Fibroblast of lung (primary cell): Measurements from ENCODE around the gene LRRC10B. TPM values are rescaled to one million over a fixed set of nuclear protein-coding genes. Genes with fewer than 3 reads are reported as not detected.
A peak's percentile ranks its signal among the peaks of the same experiment; 100 is the strongest.

Experiments used
- DNase-seq, 2 donors: peaks; one replicate each; pipeline versions ENCODE4 v3.0.0 to v3.0.0-alpha.2; 2010; ENCODE audit warnings: low read depth in 2 of 2
- H2AFZ ChIP-seq: 2 replicates; pipeline ENCODE4 v1.5.1; 2012; ENCODE audit warnings: low read length, control low read depth, inconsistent platforms
- H3K27ac ChIP-seq: 2 replicates; pipeline ENCODE4 v1.5.1; 2011; ENCODE audit warnings: low read length, control low read depth; ENCODE audit not compliant: insufficient read depth
- H3K27me3 ChIP-seq: 2 replicates; pipeline ENCODE4 v1.5.1; 2011; ENCODE audit warnings: mild to moderate bottlenecking, low read length; ENCODE audit not compliant: control insufficient read depth, insufficient read depth
- H3K36me3 ChIP-seq: 2 replicates; pipeline ENCODE4 v1.5.1; 2011; ENCODE audit warnings: low read length; ENCODE audit not compliant: control insufficient read depth, insufficient read depth
- H3K4me1 ChIP-seq: 2 replicates; pipeline ENCODE4 v1.5.1; 2011; ENCODE audit warnings: low read length; ENCODE audit not compliant: control insufficient read depth, insufficient read depth; ENCODE audit errors: extremely low read depth
- H3K4me2 ChIP-seq: 2 replicates; pipeline ENCODE4 v1.5.1; 2011; ENCODE audit warnings: low read length, control low read depth; ENCODE audit not compliant: insufficient read depth; ENCODE audit errors: extremely low read depth
- H3K4me3 ChIP-seq, 4 experiments: fragments of 200-600 bp in 1 of 4; sonication (generic) in 1 of 4; replicated peaks in 1 of 4; 2 replicates each; pipeline ENCODE4 v1.5.1; 2011 to 2016; ENCODE audit warnings: low read length in 4 of 4, low read depth in 3 of 4, mild to moderate bottlenecking in 3 of 4, control low read depth in 2 of 4, inconsistent platforms in 1 of 4, mixed read lengths in 1 of 4; ENCODE audit not compliant: insufficient read depth in 1 of 4; ENCODE audit errors: control extremely low read depth in 1 of 4
- H3K79me2 ChIP-seq: 2 replicates; pipeline ENCODE4 v1.5.1; 2012; ENCODE audit warnings: mild to moderate bottlenecking, low read length, inconsistent platforms; ENCODE audit not compliant: control insufficient read depth, insufficient read depth
- H3K9ac ChIP-seq: 2 replicates; pipeline ENCODE4 v1.5.1; 2011; ENCODE audit warnings: mild to moderate bottlenecking, low read length, control low read depth; ENCODE audit not compliant: insufficient read depth
- H3K9me3 ChIP-seq: 2 replicates; pipeline ENCODE4 v1.5.1; 2012; ENCODE audit warnings: low read depth, low read length; ENCODE audit not compliant: control insufficient read depth, insufficient read depth
- H4K20me1 ChIP-seq: 2 replicates; pipeline ENCODE4 v1.5.1; 2011; ENCODE audit warnings: low read length; ENCODE audit not compliant: control insufficient read depth, insufficient read depth; ENCODE audit errors: extremely low read depth
- EZH2 ChIP-seq: IDR thresholded peaks from 2 replicates; pipeline ENCODE4 v1.5.1; 2012; ENCODE audit warnings: low read length, control low read depth, mild to moderate bottlenecking; ENCODE audit errors: missing control alignments
- polyA plus RNA-seq, 2 donors: library from polyadenylated mRNA; depleted of rRNA in 1 of 2; stranded (reverse) in 1 of 2; unstranded in 1 of 2; fragments of >200 nt; gene quantifications; 2 replicates each; pipeline ENCODE4 v1.2.1, GENCODE V29; 2011 to 2012; ENCODE audit warnings: missing spikeins in 1 of 2
- total RNA-seq: library from RNA; depleted of rRNA; stranded (reverse); fragments of >200 nt; gene quantifications from 2 replicates; pipeline ENCODE4 v1.2.1, GENCODE V29; 2014
- TF ChIP-seq, protein P1 (sequence below), 2 donors: IDR thresholded peaks in 1 of 2; conservative IDR thresholded peaks in 1 of 2; 1 replicate in 1 of 2; 2 replicates in 1 of 2; pipeline ENCODE4 v1.5.1; 2011 to 2012; ENCODE audit warnings: low read length in 2 of 2, control low read depth in 1 of 2, inconsistent platforms in 1 of 2, low read depth in 1 of 2, mild to moderate bottlenecking in 1 of 2

The LRRC10B gene
- total and polyA plus RNA-seq, 2 donors (not counting 1 experiment from before 2014, with no cell fraction given) = 0.17 TPM; not detected in 1

DNA sequence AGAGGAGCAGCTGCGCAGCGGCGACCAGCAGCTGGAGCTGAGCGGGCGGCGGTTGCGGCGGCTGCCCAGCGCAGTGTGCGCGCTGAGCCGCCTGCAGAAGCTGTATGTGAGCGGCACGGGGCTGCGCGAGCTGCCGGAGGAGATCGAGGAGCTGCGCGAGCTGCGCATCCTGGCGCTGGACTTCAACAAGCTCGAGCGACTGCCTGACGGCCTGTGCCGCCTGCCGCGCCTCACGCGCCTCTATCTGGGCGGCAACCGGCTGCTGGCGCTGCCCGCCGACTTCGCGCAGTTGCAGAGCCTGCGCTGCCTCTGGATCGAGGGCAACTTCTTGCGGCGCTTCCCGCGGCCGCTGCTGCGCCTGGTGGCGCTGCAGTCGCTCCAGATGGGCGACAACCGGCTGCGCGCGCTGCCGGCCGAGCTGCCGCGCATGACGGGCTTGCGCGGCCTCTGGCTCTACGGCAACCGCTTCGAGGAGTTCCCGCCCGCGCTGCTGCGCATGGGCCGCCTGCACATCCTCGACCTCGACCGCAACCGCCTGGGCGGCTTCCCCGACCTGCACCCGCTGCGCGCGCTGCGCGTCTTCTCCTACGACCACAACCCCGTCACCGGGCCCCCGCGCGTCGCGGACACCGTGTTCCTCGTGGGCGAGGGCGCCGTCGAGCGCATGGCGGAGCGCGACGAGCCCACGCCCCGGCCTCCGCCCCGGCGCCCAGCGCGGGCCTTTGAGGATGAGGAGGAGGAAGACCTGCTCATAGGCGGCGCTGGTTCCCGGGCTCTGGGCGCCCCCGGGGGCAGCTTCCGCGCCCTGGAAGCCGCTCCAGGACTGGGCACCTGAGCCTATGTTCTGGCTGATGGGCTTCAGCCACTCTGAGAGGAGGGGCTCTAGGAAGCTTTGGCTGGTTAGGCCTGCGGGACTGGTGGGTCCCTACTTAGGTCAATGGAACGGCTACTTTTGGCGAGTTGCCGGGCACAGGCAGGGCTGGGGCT, 787 bp downstream of the LRRC10B start:
- H3K4me3 ChIP-seq = peak overlapping the region in 2 of 4 experiments; percentile 2 to 35
- H3K4me1 ChIP-seq = no peaks in the 10 kb centered on the region
- peak overlapping the region; percentile 16 for H3K9ac ChIP-seq
- H4K20me1 ChIP-seq = no peaks in the 10 kb centered on the region
- peak overlapping the region; percentile 68 for H3K4me2 ChIP-seq
- no peaks in the 10 kb centered on the region for H3K79me2 ChIP-seq
- peaks cover 24% of the 10 kb centered on the region for H3K27me3 ChIP-seq
- H3K9me3 ChIP-seq = no peaks in the 10 kb centered on the region
- no peaks in the 10 kb centered on the region for H3K36me3 ChIP-seq
- peak overlapping the region; percentile 75 for H2AFZ ChIP-seq
- peak; percentile 73 to 76 for DNase-seq
- TF ChIP-seq, protein P1, sequence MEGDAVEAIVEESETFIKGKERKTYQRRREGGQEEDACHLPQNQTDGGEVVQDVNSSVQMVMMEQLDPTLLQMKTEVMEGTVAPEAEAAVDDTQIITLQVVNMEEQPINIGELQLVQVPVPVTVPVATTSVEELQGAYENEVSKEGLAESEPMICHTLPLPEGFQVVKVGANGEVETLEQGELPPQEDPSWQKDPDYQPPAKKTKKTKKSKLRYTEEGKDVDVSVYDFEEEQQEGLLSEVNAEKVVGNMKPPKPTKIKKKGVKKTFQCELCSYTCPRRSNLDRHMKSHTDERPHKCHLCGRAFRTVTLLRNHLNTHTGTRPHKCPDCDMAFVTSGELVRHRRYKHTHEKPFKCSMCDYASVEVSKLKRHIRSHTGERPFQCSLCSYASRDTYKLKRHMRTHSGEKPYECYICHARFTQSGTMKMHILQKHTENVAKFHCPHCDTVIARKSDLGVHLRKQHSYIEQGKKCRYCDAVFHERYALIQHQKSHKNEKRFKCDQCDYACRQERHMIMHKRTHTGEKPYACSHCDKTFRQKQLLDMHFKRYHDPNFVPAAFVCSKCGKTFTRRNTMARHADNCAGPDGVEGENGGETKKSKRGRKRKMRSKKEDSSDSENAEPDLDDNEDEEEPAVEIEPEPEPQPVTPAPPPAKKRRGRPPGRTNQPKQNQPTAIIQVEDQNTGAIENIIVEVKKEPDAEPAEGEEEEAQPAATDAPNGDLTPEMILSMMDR (conservative IDR thresholded peaks at IDR 0.05 in 1 of 2, IDR thresholded peaks at IDR 0.05 in 1 of 2; ENCODE audit: low read depth in 1 of 2, low read length in 2 of 2) = peak in 1 of 2 donors; percentile 12
- TF ChIP-seq EZH2 = peak; percentile 47
- H3K27ac ChIP-seq = no peak overlapping the region

DNA sequence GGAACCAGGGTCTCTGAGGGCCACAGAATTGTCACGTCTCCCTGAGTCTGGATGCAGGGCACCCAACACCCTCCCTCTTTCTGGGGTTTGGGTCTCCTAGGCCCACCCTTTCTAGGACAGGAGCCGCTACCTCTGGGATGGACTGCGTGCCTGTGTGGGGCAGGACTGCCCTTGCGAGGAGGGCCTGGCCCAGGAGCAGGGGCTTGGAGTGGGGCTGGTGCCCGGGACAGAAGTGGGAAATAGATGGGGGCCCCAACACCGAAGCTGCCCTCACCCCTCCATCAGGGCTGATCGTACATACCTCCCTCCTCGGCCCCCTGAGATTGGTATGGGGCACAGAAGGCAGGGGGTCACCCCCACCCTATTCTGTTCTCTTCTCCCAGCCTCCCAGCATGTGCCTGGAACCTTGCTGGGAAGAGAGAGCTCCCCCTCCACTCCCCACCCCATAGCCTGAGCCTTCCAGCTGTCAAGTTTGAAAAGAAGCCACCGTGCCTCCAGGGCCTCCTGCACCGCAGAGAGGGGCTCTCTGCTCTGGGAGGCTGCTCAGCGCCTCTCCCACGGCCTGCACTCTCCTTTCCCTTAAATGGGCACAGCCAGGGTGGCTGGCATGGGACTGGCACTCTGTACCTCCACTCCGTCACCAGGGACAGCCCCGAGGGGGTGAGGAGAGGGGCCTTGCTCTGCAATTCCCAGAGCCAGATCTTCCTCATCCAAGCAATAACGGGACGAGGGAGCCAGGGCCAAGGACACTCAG, 1.8 kb downstream of the LRRC10B start:
- Histone ChIP-seq H3K79me2 (no peaks in the 10 kb centered on the region), H3K4me2 (no peak overlapping the region), H3K4me1 (no peaks in the 10 kb centered on the region), H2AFZ (no peak overlapping the region), H3K36me3 (no peaks in the 10 kb centered on the region), H3K9me3 (no peaks in the 10 kb centered on the region), H4K20me1 (no peaks in the 10 kb centered on the region), H3K27me3 (peaks cover 20% of the 10 kb centered on the region), H3K9ac (no peak overlapping the region), H3K27ac (no peak overlapping the region), H3K4me3 (no peak overlapping the region)
- no peak for TF ChIP-seq EZH2
- TF ChIP-seq, protein P1 (conservative IDR thresholded peaks at IDR 0.05 in 1 of 2, IDR thresholded peaks at IDR 0.05 in 1 of 2; ENCODE audit: low read depth in 1 of 2, low read length in 2 of 2) = no peak
- no peak for DNase-seq

GRCh38 chr11:61510974-61511373, 2.4 kb downstream of the LRRC10B start:
- Histone ChIP-seq H4K20me1 (no peaks in the 10 kb centered on the region), H2AFZ (no peak overlapping the region), H3K79me2 (no peaks in the 10 kb centered on the region), H3K27ac (no peak overlapping the region), H3K9ac (no peak overlapping the region), H3K4me3 (no peak overlapping the region), H3K36me3 (no peaks in the 10 kb centered on the region), H3K4me1 (no peaks in the 10 kb centered on the region), H3K4me2 (no peak overlapping the region), H3K27me3 (peaks cover 18% of the 10 kb centered on the region), H3K9me3 (no peaks in the 10 kb centered on the region)
- no peak for TF ChIP-seq EZH2
- TF ChIP-seq, protein P1 (conservative IDR thresholded peaks at IDR 0.05 in 1 of 2, IDR thresholded peaks at IDR 0.05 in 1 of 2; ENCODE audit: low read depth in 1 of 2, low read length in 2 of 2) = no peak
- DNase-seq = no peak
